HEK293T (cell line): ENCODE results near the gene FHIP1A.

Experiments
- ARNT ChIP-seq: fragments of 450-650 bp; IDR thresholded peaks from 2 replicates; pipeline ENCODE4 v1.6.1; 2017; ENCODE audit warnings: mild to moderate bottlenecking
- ELF4 ChIP-seq: fragments of 450-650 bp; IDR thresholded peaks from 2 replicates; pipeline ENCODE4 v1.6.1; 2017; ENCODE audit warnings: antibody characterized with exemption
- FOXA1 ChIP-seq: fragments of 450-650 bp; IDR thresholded peaks from 2 replicates; pipeline ENCODE4 v1.6.1; 2016; ENCODE audit warnings: mild to moderate bottlenecking
- FOXK2 ChIP-seq: fragments of 450-650 bp; IDR thresholded peaks from 2 replicates; pipeline ENCODE4 v1.6.1; 2016; ENCODE audit warnings: mild to moderate bottlenecking
- FOXM1 ChIP-seq: fragments of 450-650 bp; IDR thresholded peaks from 2 replicates; pipeline ENCODE4 v1.6.1; 2017; ENCODE audit warnings: mild to moderate bottlenecking, borderline replicate concordance
- LEF1 ChIP-seq: fragments of 450-650 bp; IDR thresholded peaks from 2 replicates; pipeline ENCODE4 v1.6.1; 2017; ENCODE audit warnings: mild to moderate bottlenecking, borderline replicate concordance
- NFRKB ChIP-seq: fragments of 450-650 bp; IDR thresholded peaks from 2 replicates; pipeline ENCODE4 v1.6.1; 2016; ENCODE audit warnings: mild to moderate bottlenecking, moderate library complexity
- PKNOX1 ChIP-seq: fragments of 450-650 bp; IDR thresholded peaks from 2 replicates; pipeline ENCODE4 v1.6.1; 2016
- SP1 ChIP-seq: fragments of 450-650 bp; IDR thresholded peaks from 2 replicates; pipeline ENCODE4 v1.6.1; 2017
- SUZ12 ChIP-seq: fragments of 450-650 bp; IDR thresholded peaks from 2 replicates; pipeline ENCODE4 v1.6.1; 2016; ENCODE audit warnings: mild to moderate bottlenecking
- ZNF384 ChIP-seq: fragments of 450-650 bp; IDR thresholded peaks from 2 replicates; pipeline ENCODE4 v1.6.1; 2016

- no peak for TF ChIP-seq SUZ12
- no peak for TF ChIP-seq ZNF384
- TF ChIP-seq ELF4: no peak
- TF ChIP-seq FOXK2: no peak
- TF ChIP-seq PKNOX1: no peak
- no peak for TF ChIP-seq FOXM1
- no peak for TF ChIP-seq FOXA1
- TF ChIP-seq NFRKB: no peak
- TF ChIP-seq SP1: no peak
- no peak for TF ChIP-seq LEF1
- no peak for TF ChIP-seq ARNT
These were observed 19.4 kb downstream of the FHIP1A start for GRCh38 chr4:151428346-151428745.
